ENCODE results near the gene ILDR1.
A peak's percentile ranks its signal among the peaks of the same experiment; 100 is the strongest.

ILDR1 gene

DNA sequence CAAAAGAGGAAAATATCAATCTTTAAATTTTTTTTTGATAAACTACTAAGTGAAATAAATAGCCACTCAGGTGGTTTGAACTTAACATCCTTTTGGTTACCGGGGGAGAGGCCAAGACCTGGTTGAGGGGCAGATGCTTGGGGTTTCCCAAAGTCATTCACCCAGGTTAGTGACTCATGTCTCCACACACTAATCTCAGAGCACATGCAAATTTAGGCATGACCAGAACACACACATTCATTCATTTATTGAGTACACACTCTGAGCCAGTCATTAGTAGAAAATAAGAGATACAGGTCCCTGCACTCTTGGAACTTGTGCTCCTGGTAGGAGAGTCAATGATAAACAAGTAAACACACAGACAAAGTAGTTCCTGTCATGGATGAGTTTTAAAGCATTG lies 7.3 kb downstream of the ILDR1 start:
- no peak for DNase-seq (ENCODE audit: low spot score)

DNA sequence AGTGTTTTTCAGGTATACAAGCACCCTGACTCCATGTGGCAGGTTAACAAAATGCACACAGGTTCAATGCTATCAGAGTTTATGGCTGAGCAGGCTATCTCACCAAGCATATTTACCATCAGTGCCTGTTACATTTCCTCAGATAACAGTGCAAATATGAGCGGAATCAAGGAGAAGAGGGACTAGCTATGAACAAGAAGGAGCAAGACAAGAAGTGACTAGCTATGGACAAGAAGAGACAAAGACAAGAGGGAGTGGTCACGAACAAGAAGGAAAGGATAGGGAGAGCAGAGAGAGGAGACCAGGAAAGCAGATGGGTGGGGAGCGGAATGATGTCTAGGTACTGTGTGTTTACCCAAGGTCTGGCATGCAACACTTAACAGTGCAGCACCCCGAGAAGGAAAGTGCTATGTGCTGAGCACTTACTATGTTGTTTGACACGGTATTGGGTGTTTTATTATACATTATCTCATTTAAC lies 8.6 kb downstream of the ILDR1 start:
- DNase-seq (ENCODE audit: low spot score), result no peak

GRCh38 chr3:122012821-122013220 lies 9.2 kb downstream of the ILDR1 start:
- DNase-seq (ENCODE audit: low spot score), result no peak

- no peak for DNase-seq (ENCODE audit: low spot score)
Measured at GRCh38 chr3:122011396-122011795, 10.7 kb downstream of the ILDR1 start.

- DNase-seq (ENCODE audit: low spot score), result no peak
Measured at GRCh38 chr3:122010506-122010905, 11.5 kb downstream of the ILDR1 start.

GRCh38 chr3:122008166-122008565 lies 13.9 kb downstream of the ILDR1 start:
- no peak for DNase-seq (ENCODE audit: low spot score)

DNA sequence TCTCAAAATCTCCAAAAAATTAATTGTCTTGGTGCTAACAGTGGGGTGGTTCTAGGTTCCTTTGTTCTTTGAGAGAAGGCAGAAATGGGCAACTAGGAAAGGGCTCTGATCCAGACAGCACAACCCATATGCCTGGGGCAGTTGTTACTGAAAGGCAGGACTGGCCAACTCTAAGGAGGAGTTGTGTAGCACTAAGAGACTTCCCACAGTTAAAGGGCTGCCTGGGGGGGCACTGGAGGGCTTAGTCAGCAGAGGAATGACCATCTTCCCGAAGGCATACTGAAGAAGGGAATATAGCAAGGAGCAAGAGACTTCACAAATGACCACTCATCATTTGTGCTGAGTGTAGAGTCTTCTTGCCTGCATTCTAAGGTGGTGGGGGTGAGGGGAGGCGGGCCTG lies 15.8 kb downstream of the ILDR1 start:
- DNase-seq (ENCODE audit: low spot score), result no peak

- DNase-seq (ENCODE audit: low spot score), result no peak
Measured at GRCh38 chr3:122004991-122005565, 17.0 kb downstream of the ILDR1 start.

DNA sequence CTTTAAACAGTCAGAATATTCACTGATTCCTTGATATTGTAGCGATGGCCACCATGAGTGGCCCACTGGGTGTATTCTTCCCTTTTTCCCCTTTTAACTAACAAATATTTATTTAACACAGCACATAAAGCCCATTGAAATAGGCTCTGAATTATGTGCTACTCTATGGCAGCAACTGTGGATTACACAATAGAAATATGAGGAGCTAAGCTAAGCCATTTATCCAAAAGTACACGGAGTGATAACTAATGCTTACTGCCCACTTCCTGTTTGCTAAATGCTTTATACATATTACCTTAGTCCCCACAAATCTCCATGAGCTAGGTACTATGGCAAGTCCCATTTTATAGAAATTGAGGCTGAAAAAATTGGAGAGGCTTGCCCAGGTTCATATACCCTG lies 17.9 kb downstream of the ILDR1 start:
- no peak for DNase-seq (ENCODE audit: low spot score)

DNA sequence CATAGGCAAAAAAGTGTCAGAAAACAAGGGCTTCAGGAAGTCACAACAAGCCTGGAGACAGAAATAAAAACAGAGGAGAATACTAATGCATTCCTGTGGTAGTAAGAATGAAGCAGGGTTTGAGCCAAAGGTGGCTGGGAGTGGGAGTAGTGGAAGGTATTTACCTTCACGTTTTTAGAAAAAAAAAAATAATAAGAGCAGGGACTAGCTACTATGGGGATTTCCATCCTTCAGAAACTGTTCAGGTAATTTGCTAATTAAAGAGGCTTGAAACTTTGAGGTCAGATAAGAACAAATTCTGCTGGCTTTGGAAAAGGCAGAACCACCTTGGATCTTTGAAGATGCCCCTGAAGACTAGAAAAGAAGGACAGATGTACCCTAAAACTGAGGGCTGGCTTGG lies 18.4 kb downstream of the ILDR1 start:
- DNase-seq (ENCODE audit: low spot score), result no peak

DNA sequence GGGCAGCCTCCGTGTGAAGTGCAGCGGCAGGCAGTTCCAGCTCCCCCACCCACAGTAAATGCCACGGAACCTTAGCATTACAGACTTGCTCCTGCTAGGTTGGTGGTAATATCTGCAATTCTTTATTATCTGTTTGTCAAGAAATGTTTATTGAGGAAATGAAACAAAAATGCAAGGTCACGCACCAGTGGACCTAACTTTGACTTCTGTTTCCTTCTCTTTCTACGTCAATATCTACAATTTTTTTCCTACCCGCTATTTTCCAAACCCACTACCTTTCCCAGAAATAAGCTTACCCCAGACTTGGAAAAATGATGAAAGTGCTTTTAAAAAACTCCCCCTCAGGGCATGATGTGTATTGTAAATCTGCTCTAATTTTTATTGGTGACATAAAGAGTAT lies 18.9 kb downstream of the ILDR1 start:
- DNase-seq (ENCODE audit: low spot score), result no peak

- no peak for DNase-seq (ENCODE audit: low spot score)
Measured at GRCh38 chr3:122002611-122003010, 19.4 kb downstream of the ILDR1 start.

DNA sequence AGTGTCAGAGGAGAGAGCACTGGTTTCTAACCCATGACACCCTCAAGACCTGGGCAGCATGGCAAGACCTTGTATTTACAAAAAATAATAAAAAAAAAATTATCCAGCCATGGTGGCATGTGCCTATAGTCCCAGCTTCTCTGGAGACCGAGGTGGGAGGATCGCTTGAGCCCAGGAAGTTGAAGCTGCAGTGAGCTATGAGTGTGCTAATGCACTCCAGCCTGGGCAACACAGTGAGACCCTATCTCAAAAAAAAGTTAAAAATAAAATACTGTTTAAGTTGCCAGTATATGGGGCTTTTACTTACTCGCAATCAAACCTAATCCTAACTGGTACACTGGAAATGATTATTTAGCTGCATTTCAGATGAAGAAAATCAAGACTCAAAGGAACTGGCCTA lies 20.2 kb downstream of the ILDR1 start:
- no peak for DNase-seq (ENCODE audit: low spot score)

GRCh38 chr3:122000936-122001605 lies 21.0 kb downstream of the ILDR1 start:
- peak; percentile 23 for DNase-seq (ENCODE audit: low spot score)

- no peak for DNase-seq (ENCODE audit: low spot score)
Measured at GRCh38 chr3:121999931-122000330, 22.1 kb downstream of the ILDR1 start.

GRCh38 chr3:121998611-121999473 lies 23.2 kb downstream of the ILDR1 start:
- DNase-seq (ENCODE audit: low spot score), result no peak

- no peak for DNase-seq (ENCODE audit: low spot score)
Measured at GRCh38 chr3:121998030-121998580, 23.9 kb downstream of the ILDR1 start.

DNA sequence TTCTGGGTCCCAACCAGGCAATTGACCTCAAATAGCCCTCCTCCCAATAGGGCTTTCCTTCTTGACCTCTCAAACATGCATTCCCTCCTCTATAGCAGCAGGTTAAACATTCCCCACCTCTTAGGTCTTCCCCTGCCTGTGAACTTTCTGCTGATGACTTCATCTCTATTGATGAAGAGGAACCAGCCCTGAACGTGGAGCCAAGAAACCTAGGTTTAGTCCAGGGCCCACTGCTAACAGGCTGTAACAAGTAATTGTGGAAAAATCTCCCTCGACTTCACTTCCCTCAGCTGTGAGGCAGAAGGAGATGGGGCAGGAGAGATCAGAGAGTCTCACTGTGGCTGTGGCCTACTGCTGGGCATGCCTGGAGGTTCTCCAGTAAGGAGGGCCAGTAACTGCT lies 24.7 kb downstream of the ILDR1 start:
- DNase-seq (ENCODE audit: low spot score), result no peak

- DNase-seq (ENCODE audit: low spot score), result no peak
Measured at GRCh38 chr3:121996441-121996840, 25.6 kb downstream of the ILDR1 start.

DNA sequence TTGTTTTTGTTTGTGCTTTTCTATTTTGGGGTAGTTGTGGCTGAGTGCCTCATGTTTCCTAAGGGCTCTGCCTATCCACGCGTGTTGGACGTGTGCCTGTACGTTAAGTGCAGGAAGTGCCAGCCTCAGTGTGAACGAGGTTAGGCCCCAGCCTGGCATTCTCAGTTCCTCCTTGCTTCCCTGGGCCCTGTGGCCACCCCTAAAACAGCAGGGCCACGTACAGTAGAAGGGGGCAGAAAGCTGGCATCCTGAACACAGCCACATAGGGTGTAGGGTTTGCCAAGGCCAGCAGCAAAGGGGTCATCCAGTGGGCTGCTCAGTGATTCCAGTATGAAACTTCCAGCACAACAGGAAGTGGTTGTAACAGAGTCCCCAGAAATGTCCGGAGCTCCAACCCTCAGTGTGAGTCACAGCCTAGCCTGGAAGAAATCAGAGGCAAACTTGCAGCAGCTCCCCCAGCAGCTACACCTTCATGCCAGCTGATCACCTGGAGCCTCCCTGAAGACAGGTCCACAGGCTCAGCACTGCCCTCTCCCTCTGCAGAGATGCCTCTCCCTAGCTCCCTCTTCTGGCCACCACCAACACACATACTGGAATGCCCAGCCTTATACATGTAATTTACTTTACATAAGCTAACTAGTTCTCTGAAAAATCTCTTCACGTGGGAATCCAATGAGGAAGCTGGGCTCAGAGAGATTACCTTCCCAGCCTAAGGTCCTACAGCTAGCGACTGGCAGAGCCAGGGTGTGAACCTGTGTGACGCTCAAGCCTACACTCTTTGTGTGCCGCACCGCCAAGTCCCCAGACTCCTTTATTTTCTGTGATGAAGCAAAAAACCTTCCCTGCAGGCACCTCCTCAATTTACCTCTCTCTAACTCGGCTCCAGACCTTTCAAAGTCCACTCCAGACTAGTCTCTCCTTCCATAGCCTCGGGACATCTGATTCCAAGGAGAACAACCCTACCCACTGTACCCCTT lies 26.6 kb downstream of the ILDR1 start:
- DNase-seq (ENCODE audit: low spot score), result peak; percentile 68

- no peak for DNase-seq (ENCODE audit: low spot score)
Measured at GRCh38 chr3:121994551-121994950, 27.5 kb downstream of the ILDR1 start.
